Natural killer cell (primary cell): ENCODE data around the gene GON7. TPM values are rescaled to one million over a fixed set of nuclear protein-coding genes. Genes with fewer than 3 reads are reported as not detected.

Experiments used
- ATAC-seq, 3 donors: fragments of 150-1000 bp in 2 of 3; fragments of 200-7000 bp in 1 of 3; cut with Tn5 transposase; 1 replicate in 1 of 3; 2 replicates in 2 of 3; pipeline ENCODE4 v1.10.0; 2021; ENCODE audit warnings: mild to moderate bottlenecking in 2 of 3, moderate library complexity in 2 of 3
- DNase-seq, 2 donors: peaks; one replicate each; pipeline versions ENCODE4 v3.0.0 to v3.0.0-alpha.2; 2013 to 2021; ENCODE audit warnings: mixed read lengths in 1 of 2
- H3K27ac ChIP-seq: one replicate; pipeline ENCODE4 v1.5.1; 2013; ENCODE audit warnings: mild to moderate bottlenecking, low read length
- H3K27me3 ChIP-seq: one replicate; pipeline ENCODE4 v1.6.1; 2013; ENCODE audit warnings: low read length; ENCODE audit not compliant: control insufficient read depth, insufficient read depth
- H3K36me3 ChIP-seq: one replicate; pipeline ENCODE4 v1.6.1; 2013; ENCODE audit warnings: low read length; ENCODE audit not compliant: control insufficient read depth, insufficient read depth
- H3K4me1 ChIP-seq: one replicate; pipeline ENCODE4 v1.6.1; 2013; ENCODE audit warnings: low read length; ENCODE audit not compliant: control insufficient read depth, insufficient read depth
- H3K4me3 ChIP-seq: one replicate; pipeline ENCODE4 v1.5.1; 2013; ENCODE audit warnings: low read length
- H3K9me3 ChIP-seq: one replicate; pipeline ENCODE4 v1.6.1; 2013; ENCODE audit warnings: low read length; ENCODE audit not compliant: control insufficient read depth, insufficient read depth
- H3K27ac Mint-ChIP-seq, 2 donors: one replicate each; pipeline ENCODE4 v1.8.0; 2022; ENCODE audit warnings: mild to moderate bottlenecking in 2 of 2, mixed read lengths in 2 of 2, moderate library complexity in 1 of 2
- H3K27me3 Mint-ChIP-seq, 2 donors: one replicate each; pipeline ENCODE4 v1.8.0; 2022; ENCODE audit warnings: low read depth in 2 of 2, mixed read lengths in 2 of 2
- H3K36me3 Mint-ChIP-seq: one replicate; pipeline ENCODE4 v1.8.0; 2022; ENCODE audit warnings: mixed read lengths
- H3K4me1 Mint-ChIP-seq, 2 donors: one replicate each; pipeline ENCODE4 v1.8.0; 2022; ENCODE audit warnings: mixed read lengths in 2 of 2
- H3K4me3 Mint-ChIP-seq: one replicate; pipeline ENCODE4 v1.8.0; 2022; ENCODE audit warnings: mild to moderate bottlenecking, moderate library complexity, mixed read lengths
- H3K9me3 Mint-ChIP-seq, 2 donors: one replicate each; pipeline ENCODE4 v1.8.0; 2022; ENCODE audit warnings: mixed read lengths in 2 of 2
- WGBS: methylation state at CpG from one replicate; pipeline ENCODE4 v1.1.7; 2013; ENCODE audit warnings: missing lambda C conversion rate; ENCODE audit not compliant: insufficient coverage; 5-methylcytosine and 5-hydroxymethylcytosine counted together
- intact Hi-C: fragments of 100-400 bp; cut with micrococcal nuclease; formaldehyde crosslinking; loops from one replicate; pipeline ENCODE4 v1.14.2; 2022
- total RNA-seq, 4 donors: library from RNA; stranded (reverse); fragments of 120-200 nt in 1 of 4; gene quantifications; one replicate each; pipeline versions ENCODE4 v1.2.3 to v1.2.4, GENCODE V29; 2013 to 2022
- TF ChIP-seq, protein P1 (sequence below): fragments of 200-600 bp; IDR thresholded peaks from one replicate; pipeline ENCODE4 v1.8.0; 2022; ENCODE audit warnings: antibody characterized with exemption

The GON7 gene
- total RNA-seq, 3 donors from 2014 or later (not counting 1 experiment from before 2014, with no cell fraction given) = 3.2 to 6.6 (median 5.2) TPM

DNA sequence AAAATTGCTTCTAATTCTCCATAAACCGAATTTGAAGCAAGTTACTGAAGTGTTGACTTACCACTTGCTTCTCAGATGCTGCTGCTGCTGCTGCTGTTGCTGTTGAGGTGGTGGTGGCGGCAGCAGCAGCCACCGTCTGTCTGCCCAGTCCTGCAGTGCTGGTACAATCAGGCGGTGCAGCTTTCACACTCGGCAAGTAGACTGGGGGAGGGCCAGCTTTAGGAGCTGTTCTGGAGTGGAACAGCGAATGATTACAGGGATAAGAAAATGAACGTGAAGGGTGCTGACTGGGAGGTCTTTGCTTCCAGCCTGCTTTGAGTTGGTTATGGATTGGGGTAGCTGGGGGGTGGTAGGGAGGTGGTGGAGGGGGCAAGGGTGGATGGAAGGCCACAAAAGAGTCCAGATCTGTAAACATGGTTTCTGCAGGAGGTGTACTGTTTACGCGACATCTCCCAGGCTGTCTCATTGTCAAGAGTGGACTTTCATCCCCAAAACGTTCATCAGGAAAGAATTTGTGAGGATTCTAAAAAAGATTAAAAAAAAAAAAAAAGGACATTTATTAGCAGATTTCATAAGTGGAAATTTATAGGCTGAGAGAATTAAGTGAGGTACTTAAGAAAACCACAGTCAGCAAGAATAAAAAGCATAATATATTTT, 39.0 kb upstream of the GON7 start:
- Mint-ChIP-seq H3K4me3 (no peak overlapping the region), H3K27ac (peak overlapping the region in 1 of 2 donors; percentile 29), H3K4me1 (peaks cover 0 to 5% of the 10 kb centered on the region in 2 donors), H3K27me3 (no peaks in the 10 kb centered on the region), H3K36me3 (peaks cover 17% of the 10 kb centered on the region), H3K9me3 (no peaks in the 10 kb centered on the region)
- no peak overlapping the region for H3K4me3 ChIP-seq
- DNase-seq (no peak), ATAC-seq (no peak)
- no peaks in the 10 kb centered on the region for H3K4me1 ChIP-seq
- WGBS = 96% methylated on average over 10 of the region's 10 CpGs
- no peak overlapping the region for H3K27ac ChIP-seq
- TF ChIP-seq, protein P1, sequence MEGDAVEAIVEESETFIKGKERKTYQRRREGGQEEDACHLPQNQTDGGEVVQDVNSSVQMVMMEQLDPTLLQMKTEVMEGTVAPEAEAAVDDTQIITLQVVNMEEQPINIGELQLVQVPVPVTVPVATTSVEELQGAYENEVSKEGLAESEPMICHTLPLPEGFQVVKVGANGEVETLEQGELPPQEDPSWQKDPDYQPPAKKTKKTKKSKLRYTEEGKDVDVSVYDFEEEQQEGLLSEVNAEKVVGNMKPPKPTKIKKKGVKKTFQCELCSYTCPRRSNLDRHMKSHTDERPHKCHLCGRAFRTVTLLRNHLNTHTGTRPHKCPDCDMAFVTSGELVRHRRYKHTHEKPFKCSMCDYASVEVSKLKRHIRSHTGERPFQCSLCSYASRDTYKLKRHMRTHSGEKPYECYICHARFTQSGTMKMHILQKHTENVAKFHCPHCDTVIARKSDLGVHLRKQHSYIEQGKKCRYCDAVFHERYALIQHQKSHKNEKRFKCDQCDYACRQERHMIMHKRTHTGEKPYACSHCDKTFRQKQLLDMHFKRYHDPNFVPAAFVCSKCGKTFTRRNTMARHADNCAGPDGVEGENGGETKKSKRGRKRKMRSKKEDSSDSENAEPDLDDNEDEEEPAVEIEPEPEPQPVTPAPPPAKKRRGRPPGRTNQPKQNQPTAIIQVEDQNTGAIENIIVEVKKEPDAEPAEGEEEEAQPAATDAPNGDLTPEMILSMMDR = no peak
- no peaks in the 10 kb centered on the region for H3K9me3 ChIP-seq
- intact Hi-C loops = no loop called here
- peaks cover 68% of the 10 kb centered on the region for H3K36me3 ChIP-seq
- H3K27me3 ChIP-seq = no peaks in the 10 kb centered on the region

- 98% methylated on average over 3 of the region's 3 CpGs for WGBS
- Histone ChIP-seq H3K36me3 (peaks cover 44% of the 10 kb centered on the region), H3K4me1 (no peaks in the 10 kb centered on the region), H3K27me3 (no peaks in the 10 kb centered on the region), H3K4me3 (no peak overlapping the region), H3K27ac (no peak overlapping the region), H3K9me3 (no peaks in the 10 kb centered on the region)
- Mint-ChIP-seq H3K4me1 (peaks cover 0 to 4% of the 10 kb centered on the region in 2 donors), H3K27me3 (no peaks in the 10 kb centered on the region), H3K27ac (no peak overlapping the region), H3K36me3 (peaks cover 7% of the 10 kb centered on the region), H3K4me3 (no peak overlapping the region), H3K9me3 (no peaks in the 10 kb centered on the region)
- DNase-seq = no peak
- ATAC-seq = no peak
- intact Hi-C loops = no loop called here
- TF ChIP-seq, protein P1 = no peak
Observed at GRCh38 chr14:93240678-93241000, 33.8 kb upstream of the GON7 start.

- Mint-ChIP-seq H3K4me1 (no peaks in the 10 kb centered on the region), H3K4me3 (no peak overlapping the region), H3K27me3 (no peaks in the 10 kb centered on the region), H3K36me3 (peaks cover 7% of the 10 kb centered on the region), H3K27ac (no peak overlapping the region), H3K9me3 (no peaks in the 10 kb centered on the region)
- 96% methylated on average over 20 of the region's 25 CpGs for WGBS
- Histone ChIP-seq H3K9me3 (no peaks in the 10 kb centered on the region), H3K27me3 (no peaks in the 10 kb centered on the region), H3K36me3 (peaks cover 38% of the 10 kb centered on the region), H3K27ac (no peak overlapping the region), H3K4me3 (no peak overlapping the region), H3K4me1 (no peaks in the 10 kb centered on the region)
- intact Hi-C loops = no loop called here
- TF ChIP-seq, protein P1 = no peak
- DNase-seq (no peak), ATAC-seq (no peak)
Observed at GRCh38 chr14:93239869-93240677, 33.2 kb upstream of the GON7 start.
